ENCODE results near the gene CAD. TPM values are rescaled to one million over a fixed set of nuclear protein-coding genes. Genes with fewer than 3 reads are reported as not detected.
"Not testable (repeated sequence)": the region's sequence is repeated elsewhere in the genome, so short reads cannot be mapped to it uniquely, and the experiment has no call there.

CAD gene
- total and polyA plus RNA-seq, 10 of the 15 experiments (the other 5 are each of a cell fraction or from before 2014, with no cell fraction given), result 7.6 to 119 (median 50.7) TPM

GRCh38 chr2:27271631-27272340 lies 54.6 kb downstream of the CAD start (continued):
- TF ChIP-seq HCFC1 (IDR thresholded peaks at IDR 0.05; ENCODE audit: low read length), result no peak
- TF ChIP-seq TCF12 (IDR thresholded peaks at IDR 0.05; ENCODE audit: low read depth, low read length), result no peak
- no peak for TF ChIP-seq HDGF (IDR thresholded peaks at IDR 0.05)

GRCh38 chr2:27272537-27273522 lies 55.7 kb downstream of the CAD start:
- SMC1A ChIA-PET (ENCODE audit: uncharacterized antibody, unreplicated experiment), result interaction anchor here (1.2 to 1.5 kb wide), 2 partner anchors 10 to 30 kb away, joined by 3 read pairs; no protein-coding TSS in a partner anchor
- H3K4me2 ChIP-seq (ENCODE audit: control insufficient read depth, insufficient read depth); FAIRE-seq; H4K20me1 ChIP-seq (ENCODE audit: control insufficient read depth, insufficient read depth); BruUV-seq (replicated peaks); ATAC-seq; in situ Hi-C loops (cut with MboI); H3K27ac ChIP-seq (ENCODE audit: control insufficient read depth, insufficient read depth); H3K36me3 ChIP-seq (ENCODE audit: control insufficient read depth in 2 of 2, insufficient read depth in 2 of 2, low read length in 1 of 2); DNase-seq (ENCODE audit: low read depth, low spot score); H2AFZ ChIP-seq (ENCODE audit: control insufficient read depth, low read depth, low read length); H3K4me1 ChIP-seq (ENCODE audit: control insufficient read depth, insufficient read depth, low read length); H3K9ac ChIP-seq (ENCODE audit: control insufficient read depth, insufficient read depth, low read length); H3K79me2 ChIP-seq (ENCODE audit: control insufficient read depth, insufficient read depth, low read length); H3K9me3 ChIP-seq (replicated peaks; ENCODE audit: control insufficient read depth, insufficient read depth, low read length); H3K27me3 ChIP-seq (replicated peaks in 1 of 2; ENCODE audit: control insufficient read depth in 2 of 2, insufficient read depth in 2 of 2, low read length in 1 of 2); intact Hi-C loops (cut with micrococcal nuclease; ENCODE audit: unreplicated experiment); H3K4me3 ChIP-seq: not testable (repeated sequence)
- POLR2A ChIA-PET, result interaction anchor here (0.6 to 1.1 kb wide), 2 partner anchors 183 to 212 kb away, joined by 3 to 8 read pairs; no protein-coding TSS in a partner anchor
- RAD21 ChIA-PET (ENCODE audit: unreplicated experiment), result interaction anchor here (0.8 to 1.9 kb wide), 3 partner anchors 8 to 30 kb away, joined by 3 to 5 read pairs (median 3); no protein-coding TSS in a partner anchor
- WGBS (ENCODE audit: insufficient coverage, insufficient replicate concordance, low lambda C conversion rate, missing lambda C conversion rate), result 34% methylated on average over 13 of the region's 15 CpGs
- CTCF ChIA-PET, result interaction anchor here (0.6 to 1.9 kb wide), 9 partner anchors 8 to 541 kb away, joined by 3 to 6 read pairs (median 4); no protein-coding TSS in a partner anchor

Data from GM12878 (cell line).